H7 (cell line): ENCODE results near the gene PRKCE. TPM values are rescaled to one million over a fixed set of nuclear protein-coding genes. Genes with fewer than 3 reads are reported as not detected.

Source experiments
- DNase-seq: peaks from one replicate; pipeline ENCODE4 v3.0.0; 2012
- H3K27me3 ChIP-seq: 2 replicates; pipeline ENCODE4 v1.6.0; 2011; ENCODE audit warnings: mild to moderate bottlenecking, low read length; ENCODE audit not compliant: control insufficient read depth, insufficient read depth
- H3K36me3 ChIP-seq: replicated peaks from 2 replicates; pipeline ENCODE4 v1.5.1; 2011; ENCODE audit warnings: low read length; ENCODE audit not compliant: control insufficient read depth, insufficient read depth
- H3K4me3 ChIP-seq: 2 replicates; pipeline ENCODE4 v1.5.1; 2011; ENCODE audit warnings: low read depth, mild to moderate bottlenecking, control low read depth, low read length, moderate library complexity; ENCODE audit not compliant: insufficient read depth
- total RNA-seq: library from RNA; depleted of rRNA; stranded (reverse); fragments of >200 nt; shearing (Covaris generic); gene quantifications from 2 replicates; pipeline ENCODE4 v1.2.3, GENCODE V29; 2014

PRKCE gene
- total RNA-seq, 1 experiment from 2014 or later, result 1.2 TPM

DNA sequence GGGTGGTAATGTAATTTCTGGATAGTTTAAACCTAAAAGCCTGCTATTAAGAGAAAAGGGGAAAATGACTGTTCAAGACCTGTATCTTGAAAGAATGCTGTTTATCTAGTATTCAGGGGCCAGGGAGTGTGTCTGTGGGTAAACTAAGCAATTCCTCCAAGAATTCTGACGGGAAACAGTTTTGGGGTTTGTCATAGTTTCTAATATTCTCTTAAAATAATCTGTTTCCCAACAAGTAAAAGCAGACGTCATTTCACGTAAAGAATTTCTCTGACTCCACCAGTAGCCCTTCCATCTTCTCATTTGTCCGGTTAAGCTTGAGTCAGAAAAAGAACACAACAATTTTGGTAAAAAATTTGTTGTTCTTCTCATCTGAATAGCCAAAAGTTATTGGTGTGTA lies 413.7 kb downstream of the PRKCE start:
- no peak for DNase-seq
- Histone ChIP-seq H3K27me3 (no peaks in the 10 kb centered on the region), H3K4me3 (no peak overlapping the region), H3K36me3 (no peaks in the 10 kb centered on the region)

DNA sequence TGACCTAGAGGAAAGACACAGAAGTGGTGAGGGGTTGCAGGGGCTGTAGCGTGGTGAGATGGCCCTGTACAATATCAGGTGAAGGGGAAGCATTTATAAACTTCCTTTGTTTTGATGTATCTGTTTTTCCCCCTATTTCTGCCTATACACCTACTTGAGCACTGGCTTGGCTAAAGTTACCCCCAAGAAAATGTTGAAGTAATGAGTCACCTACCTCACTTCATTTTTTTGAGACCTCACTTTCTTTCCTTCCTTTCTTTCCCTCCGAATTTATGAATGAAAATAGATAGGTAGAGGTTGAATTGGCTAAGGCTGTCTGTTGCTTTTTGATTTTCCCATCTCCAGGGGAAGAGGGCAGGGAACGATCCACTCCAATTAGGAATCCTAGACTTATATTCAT lies 414.6 kb downstream of the PRKCE start:
- Histone ChIP-seq H3K4me3 (no peak overlapping the region), H3K36me3 (no peaks in the 10 kb centered on the region), H3K27me3 (no peaks in the 10 kb centered on the region)
- no peak for DNase-seq

DNA sequence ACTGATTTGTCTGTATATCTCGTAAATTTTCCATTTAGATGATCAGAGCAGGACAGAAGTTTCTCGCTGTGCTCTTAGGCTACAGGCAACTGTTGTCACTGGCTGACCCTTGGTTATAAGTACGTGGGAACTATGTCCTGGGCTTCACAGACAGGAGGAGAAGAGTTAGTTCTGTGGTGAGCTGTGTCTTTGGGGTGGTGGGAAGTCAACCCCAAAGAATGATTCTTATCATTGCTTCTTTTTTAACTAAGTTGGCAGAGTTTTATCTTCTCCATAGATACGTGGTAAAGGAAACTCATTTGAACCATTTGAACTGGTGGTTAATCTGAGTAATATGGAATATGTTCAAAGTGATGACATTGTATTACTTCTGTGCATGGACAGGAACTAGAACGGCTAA lies 415.1 kb downstream of the PRKCE start:
- no peaks in the 10 kb centered on the region for H3K36me3 ChIP-seq
- no peaks in the 10 kb centered on the region for H3K27me3 ChIP-seq
- H3K4me3 ChIP-seq, result no peak overlapping the region
- no peak for DNase-seq

DNA sequence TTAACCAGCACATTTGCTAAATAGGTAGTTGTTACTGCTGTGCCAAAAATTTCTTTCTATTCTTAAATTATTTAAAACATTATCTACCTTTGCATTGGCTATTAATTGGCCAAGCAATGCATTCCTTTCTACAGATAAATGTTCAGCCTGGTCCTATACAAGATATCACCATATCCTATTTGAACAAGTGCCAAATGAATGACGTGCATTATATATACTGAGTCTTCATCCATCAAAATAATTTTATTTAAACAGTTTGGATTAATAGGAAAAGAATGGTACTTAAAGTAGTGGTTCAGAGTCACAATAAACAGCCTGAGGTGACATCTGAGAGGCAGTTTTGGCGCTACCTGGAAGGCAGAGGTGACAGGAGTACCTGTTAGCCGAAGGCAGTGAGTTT lies 415.6 kb downstream of the PRKCE start:
- no peak overlapping the region for H3K4me3 ChIP-seq

DNA sequence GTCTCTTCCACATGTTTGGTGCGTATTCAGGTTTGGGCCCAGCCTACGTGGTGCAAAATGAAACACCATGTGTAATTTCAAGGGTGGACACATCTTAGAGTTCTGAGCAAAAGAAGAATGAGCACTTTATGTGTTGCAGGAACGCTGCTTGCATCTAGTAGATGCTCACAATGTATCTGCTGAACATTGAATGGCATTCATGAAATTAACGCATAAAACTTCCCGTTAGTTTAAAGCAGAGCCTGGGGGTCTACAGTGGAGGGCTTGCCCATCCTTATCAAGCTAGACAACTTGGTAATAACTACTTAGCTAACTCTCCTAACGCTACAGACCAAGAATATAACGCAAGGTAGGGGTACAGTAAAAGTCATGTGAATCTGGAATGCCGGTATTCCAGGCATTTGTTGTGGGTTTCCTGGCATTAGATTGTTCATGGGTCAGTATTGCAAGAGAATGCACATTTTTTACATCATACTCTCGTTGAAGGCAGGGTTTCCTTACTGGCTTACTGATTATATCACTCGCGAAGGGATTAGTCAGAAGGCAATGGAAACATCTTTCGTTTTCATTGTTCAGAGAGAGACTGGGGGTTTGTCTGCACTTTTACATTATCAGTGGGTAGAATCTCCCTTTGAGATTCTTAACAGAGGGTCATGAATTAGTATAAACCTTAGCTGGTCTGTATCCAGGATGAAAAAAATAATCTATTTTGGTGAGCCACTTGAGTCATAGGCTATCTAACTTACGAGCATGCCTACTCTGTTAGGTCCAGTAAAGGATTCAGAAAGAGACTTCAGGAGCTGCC lies 416.2 kb downstream of the PRKCE start:
- H3K36me3 ChIP-seq, result no peaks in the 10 kb centered on the region
- no peak overlapping the region for H3K4me3 ChIP-seq
- H3K27me3 ChIP-seq, result no peaks in the 10 kb centered on the region
- no peak for DNase-seq

More for the DNA sequence above, 415.6 kb downstream of the PRKCE start:
- no peak for DNase-seq
- no peaks in the 10 kb centered on the region for H3K27me3 ChIP-seq
- no peaks in the 10 kb centered on the region for H3K36me3 ChIP-seq

DNA sequence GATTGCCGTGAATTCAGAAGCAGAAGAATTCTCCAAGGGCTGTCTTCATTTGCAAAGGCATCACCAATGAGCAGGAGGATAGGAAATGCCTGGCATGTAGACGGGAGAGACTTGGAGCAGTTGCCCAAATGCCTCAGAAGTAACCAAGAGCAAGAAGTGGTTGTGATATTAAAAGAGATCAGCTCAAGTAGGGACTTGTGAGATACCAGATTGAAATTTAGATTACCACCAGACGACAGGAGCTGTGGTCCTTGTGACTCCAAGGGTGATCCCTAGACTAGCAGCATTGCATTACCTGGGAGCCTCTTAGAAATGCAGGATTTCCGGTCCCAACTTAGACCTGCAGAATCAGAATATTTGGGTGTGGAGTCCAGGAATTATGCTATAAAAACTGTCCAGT lies 417.2 kb downstream of the PRKCE start:
- H3K4me3 ChIP-seq, result no peak overlapping the region
- no peaks in the 10 kb centered on the region for H3K27me3 ChIP-seq
- no peaks in the 10 kb centered on the region for H3K36me3 ChIP-seq
- no peak for DNase-seq

DNA sequence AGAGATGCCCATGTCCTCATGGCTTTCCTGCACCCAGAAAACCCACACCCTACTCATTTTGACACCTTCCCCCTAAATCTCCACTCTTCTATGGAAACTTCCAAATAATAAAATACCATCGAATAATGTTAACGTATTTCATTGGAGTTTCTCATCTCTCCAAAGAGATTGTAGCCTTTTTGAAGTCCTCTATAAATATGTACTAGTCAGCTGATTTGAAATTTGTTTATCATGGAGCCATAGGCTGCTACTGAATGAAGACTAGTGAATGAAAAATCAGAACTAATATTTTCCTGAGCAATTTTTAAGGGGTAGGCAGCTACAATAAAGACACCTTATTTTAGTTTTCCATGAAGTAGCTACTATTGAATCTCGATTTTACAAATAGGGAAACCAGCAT lies 419.6 kb downstream of the PRKCE start:
- Histone ChIP-seq H3K4me3 (no peak overlapping the region), H3K36me3 (no peaks in the 10 kb centered on the region), H3K27me3 (no peaks in the 10 kb centered on the region)
- no peak for DNase-seq

DNA sequence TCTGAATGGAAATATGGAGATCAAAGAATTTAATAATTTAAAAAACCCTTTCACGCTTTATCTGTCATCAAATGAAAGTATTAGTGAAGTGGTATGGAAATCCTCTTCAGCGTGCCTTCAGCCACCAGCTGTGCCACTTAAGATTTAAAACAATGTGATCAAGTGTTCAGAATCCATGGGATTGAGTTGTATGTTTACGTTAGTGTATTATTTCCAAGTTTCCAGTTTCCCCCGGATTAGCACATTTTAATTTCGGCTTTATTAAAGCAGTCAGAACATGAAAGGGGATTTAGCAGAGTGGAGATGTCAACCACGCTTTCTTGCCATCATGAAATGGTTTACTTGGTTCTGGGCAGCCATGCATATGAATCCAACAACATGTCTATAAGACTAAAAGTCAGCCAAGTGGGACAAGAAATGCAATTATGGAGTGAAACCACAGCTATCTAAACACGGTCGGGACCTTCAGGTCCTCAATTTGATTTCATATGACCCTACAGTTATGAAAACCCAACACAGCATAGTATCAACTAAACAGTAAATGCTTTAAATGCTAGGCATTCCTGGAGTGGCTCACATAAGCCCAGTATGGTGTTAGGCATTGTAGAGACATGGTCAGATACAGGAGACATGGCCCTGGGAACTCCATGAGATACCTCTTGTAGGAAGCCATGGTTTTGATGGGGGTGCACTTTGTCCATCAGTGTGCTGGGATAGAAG lies 420.8 kb downstream of the PRKCE start:
- DNase-seq, result no peak
- no peaks in the 10 kb centered on the region for H3K27me3 ChIP-seq
- no peak overlapping the region for H3K4me3 ChIP-seq
- H3K36me3 ChIP-seq, result no peaks in the 10 kb centered on the region

DNA sequence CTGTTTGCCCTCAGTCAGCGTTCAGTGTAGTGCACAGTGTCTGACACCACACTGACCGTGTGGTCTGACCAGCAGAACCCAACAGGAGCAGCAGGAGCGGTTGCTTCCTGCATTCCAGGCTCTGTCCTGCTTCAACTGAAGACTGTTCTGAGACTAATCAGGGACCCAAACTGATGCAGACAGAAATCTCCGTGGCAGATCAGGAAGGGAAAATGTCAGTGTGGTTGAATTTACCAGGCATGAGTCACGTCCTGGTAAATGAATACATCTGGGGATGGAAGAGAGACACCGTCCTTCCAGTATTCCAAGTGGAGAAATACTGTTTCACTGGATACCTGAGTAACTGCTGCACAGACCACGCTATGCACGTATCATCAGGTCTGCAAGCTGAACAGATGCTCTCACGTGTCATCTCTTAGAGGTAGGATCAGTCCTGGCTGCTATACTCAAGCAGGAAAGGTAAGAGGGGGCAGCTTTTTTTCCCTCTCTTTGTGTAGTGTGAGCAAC lies 422.1 kb downstream of the PRKCE start:
- Histone ChIP-seq H3K36me3 (no peaks in the 10 kb centered on the region), H3K4me3 (no peak overlapping the region), H3K27me3 (no peaks in the 10 kb centered on the region)
- DNase-seq, result no peak

DNA sequence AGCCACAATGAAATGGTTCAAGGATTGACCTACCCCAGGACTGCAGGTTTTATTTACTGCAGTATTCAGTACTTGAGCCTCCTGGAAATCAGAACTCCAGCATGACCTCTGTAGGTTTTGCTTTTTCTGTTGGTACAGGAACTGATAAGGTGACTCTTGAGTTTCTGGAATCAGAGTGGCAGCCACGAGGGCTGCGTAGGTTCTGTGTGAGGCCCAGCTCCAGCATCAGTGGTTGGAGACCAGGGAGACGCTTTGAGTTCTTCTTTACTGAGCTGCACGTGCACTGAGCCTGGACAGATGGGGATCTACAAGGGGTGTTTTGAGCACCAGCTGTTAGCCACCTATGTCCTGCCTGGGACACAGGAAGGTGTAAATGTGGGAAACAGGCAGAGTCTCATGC lies 423.0 kb downstream of the PRKCE start:
- no peaks in the 10 kb centered on the region for H3K36me3 ChIP-seq
- H3K27me3 ChIP-seq, result no peaks in the 10 kb centered on the region
- DNase-seq, result no peak
- no peak overlapping the region for H3K4me3 ChIP-seq

DNA sequence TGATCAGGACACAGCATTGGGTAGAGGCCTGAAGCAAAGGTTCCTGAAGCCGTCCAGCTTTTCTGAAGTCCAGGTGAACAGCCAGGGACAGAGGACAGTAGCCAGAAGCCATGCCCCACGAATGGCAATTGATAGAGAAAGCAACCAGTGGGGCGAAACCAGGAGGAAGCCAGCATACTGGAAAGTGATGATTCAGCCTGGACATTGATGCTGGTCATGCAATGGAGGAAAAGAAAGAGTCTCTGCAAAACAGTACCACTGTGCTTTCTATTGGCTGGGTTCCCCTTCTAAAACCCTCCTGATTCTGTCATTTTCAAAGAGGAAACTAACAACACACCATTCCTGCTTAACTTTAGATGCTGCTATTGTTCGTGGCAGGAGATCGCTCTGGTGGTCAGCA lies 424.4 kb downstream of the PRKCE start:
- no peak for DNase-seq
- H3K27me3 ChIP-seq, result no peaks in the 10 kb centered on the region
- no peak overlapping the region for H3K4me3 ChIP-seq

DNA sequence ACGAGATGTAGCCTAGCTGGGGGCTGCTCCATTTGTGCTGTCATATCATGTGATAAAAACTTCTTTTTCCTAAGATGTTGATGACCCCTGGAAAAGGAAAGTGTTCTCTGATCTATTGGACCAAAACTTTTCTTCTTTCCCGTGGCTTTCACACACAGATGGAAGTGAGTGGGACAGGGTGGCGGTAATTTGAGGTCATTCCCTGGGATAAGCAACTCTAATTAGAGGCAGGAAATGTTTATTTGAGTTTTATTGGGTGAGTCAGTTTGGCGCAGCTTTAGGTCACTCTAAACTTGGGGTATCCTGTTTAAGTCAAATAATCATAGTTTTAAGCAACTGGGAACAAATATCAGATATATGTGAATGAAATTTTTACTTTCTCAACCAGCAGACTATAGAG lies 424.8 kb downstream of the PRKCE start:
- no peaks in the 10 kb centered on the region for H3K27me3 ChIP-seq
- DNase-seq, result no peak
- H3K4me3 ChIP-seq, result no peak overlapping the region
- no peaks in the 10 kb centered on the region for H3K36me3 ChIP-seq

More for the DNA sequence above, 424.4 kb downstream of the PRKCE start:
- H3K36me3 ChIP-seq, result no peaks in the 10 kb centered on the region

DNA sequence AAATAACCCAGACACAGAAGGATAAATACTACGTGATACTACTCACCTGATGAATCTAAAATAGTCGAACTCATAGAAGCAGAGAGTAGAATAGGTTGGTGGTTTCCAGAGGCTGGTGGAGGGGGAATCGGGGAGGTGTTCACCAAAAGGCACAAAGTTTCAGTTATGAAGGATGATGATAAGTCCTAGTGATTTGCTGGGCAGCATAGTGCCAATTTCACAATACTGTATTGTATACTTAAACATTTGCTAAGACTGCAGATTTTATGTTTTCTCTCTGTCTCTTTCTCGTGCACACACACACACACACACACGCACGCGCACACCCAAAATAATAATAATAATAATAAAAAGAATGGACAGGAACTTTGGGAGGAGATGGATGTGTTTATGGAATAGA lies 425.4 kb downstream of the PRKCE start:
- Histone ChIP-seq H3K27me3 (no peaks in the 10 kb centered on the region), H3K4me3 (no peak overlapping the region), H3K36me3 (no peaks in the 10 kb centered on the region)
- no peak for DNase-seq

DNA sequence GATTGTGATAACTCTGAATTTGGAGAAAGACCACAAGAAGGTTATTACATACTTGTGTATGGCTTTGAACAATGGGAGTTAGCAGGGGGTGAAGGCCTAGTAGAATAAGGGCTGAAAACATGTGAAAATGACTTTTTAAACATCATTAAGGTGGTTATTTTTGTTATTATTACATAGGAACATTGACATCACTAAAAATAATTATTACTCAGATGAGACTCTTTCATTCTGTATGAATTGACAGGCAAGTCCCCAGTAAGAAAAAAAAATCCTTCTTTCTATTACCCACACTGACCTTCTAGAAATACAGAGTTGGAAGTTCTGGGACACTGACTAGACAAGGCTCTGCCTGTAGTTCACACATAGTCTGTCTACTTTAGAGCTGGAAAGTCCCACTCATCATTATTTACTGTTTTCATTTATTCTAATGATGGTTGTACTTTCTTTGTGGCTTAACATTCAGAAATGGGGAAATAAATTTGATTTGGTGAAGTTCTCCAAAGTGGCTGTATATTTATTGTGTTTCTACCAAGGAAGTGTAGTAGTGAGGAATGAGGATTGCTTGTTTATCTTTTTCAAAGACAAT lies 426.1 kb downstream of the PRKCE start:
- no peaks in the 10 kb centered on the region for H3K27me3 ChIP-seq
- DNase-seq, result no peak
- H3K4me3 ChIP-seq, result no peak overlapping the region
- no peaks in the 10 kb centered on the region for H3K36me3 ChIP-seq
